Right forelimb (tissue), 1 donor: Measurements from ENCODE around the gene CNTN4.

Source experiments
- DNase-seq: peaks from one replicate; pipeline ENCODE4 v3.0.0-alpha.2; 2018

CNTN4 gene

DNA sequence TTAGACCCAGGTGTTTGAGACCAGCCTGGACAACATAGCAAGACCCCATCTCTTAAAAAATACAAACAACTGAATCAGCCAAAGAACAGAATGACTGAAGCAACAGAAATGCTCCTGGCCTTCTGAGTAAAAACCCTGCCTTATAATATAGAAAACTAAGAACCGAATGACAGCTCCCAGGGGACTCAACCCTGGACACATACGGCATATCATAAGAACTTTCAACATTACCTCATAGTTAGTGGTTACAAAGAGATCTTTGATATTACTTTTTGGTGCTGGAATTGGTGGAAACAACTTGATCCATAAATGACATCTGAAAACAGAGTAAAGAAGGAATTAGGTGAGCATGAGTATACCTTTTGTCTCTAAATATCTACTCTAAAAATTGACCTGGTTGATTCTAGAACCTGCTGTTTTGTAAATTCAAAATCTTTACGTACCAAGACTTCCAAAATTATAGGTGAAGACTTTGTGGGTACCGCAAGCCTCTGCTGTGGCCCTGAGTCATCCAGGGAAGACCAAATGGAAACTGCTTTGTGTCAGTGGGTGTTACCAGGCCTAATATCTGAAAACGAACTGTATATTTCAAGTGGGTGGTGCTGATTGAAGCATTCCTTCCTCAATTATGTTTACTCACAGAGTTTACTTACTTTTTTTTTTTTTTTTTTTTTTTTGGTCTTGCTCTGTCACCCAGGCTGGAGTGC is 976.0 kb downstream of the CNTN4 start:
- DNase-seq = no peak

DNA sequence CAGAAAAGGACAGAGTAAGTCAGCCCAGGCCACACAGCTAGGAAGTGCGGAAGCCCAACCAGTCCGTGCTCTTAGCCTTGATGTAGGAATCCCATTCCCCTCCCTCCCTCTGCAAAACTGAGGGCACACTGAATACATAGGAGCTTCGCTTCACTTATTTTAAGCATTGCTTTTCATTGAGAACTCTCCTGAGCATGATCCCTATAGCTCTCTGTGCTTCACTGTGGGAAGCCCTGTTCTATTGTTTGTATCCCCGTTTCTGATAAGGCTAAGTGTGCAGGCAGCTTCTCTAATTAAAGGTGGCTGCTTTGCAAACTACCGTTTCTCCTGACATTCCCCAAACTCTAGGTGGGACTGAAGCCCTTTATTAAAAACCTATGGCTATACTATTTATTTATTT is 981.6 kb downstream of the CNTN4 start:
- no peak for DNase-seq

- no peak for DNase-seq
Measured at GRCh38 chr3:3081381-3082233, 982.9 kb downstream of the CNTN4 start.

GRCh38 chr3:3082234-3082924 is 983.7 kb downstream of the CNTN4 start:
- no peak for DNase-seq

- DNase-seq = no peak
Measured at GRCh38 chr3:3084890-3085289, 986.2 kb downstream of the CNTN4 start.

GRCh38 chr3:3085782-3086181 is 987.1 kb downstream of the CNTN4 start:
- no peak for DNase-seq

GRCh38 chr3:3086239-3086638 is 987.6 kb downstream of the CNTN4 start:
- no peak for DNase-seq

GRCh38 chr3:3087279-3087678 is 988.6 kb downstream of the CNTN4 start:
- no peak for DNase-seq

GRCh38 chr3:3087716-3088465 is 989.2 kb downstream of the CNTN4 start:
- no peak for DNase-seq

GRCh38 chr3:3089017-3089416 is 990.4 kb downstream of the CNTN4 start:
- no peak for DNase-seq

- DNase-seq = no peak
Measured at GRCh38 chr3:3097958-3098357, 999.3 kb downstream of the CNTN4 start.

- DNase-seq = no peak
Measured at GRCh38 chr3:3101660-3102458, 1003.2 kb downstream of the CNTN4 start.

GRCh38 chr3:3102751-3103150 is 1004.1 kb downstream of the CNTN4 start:
- DNase-seq = no peak

- no peak for DNase-seq
Measured at GRCh38 chr3:3105246-3105645, 1006.6 kb downstream of the CNTN4 start.

DNA sequence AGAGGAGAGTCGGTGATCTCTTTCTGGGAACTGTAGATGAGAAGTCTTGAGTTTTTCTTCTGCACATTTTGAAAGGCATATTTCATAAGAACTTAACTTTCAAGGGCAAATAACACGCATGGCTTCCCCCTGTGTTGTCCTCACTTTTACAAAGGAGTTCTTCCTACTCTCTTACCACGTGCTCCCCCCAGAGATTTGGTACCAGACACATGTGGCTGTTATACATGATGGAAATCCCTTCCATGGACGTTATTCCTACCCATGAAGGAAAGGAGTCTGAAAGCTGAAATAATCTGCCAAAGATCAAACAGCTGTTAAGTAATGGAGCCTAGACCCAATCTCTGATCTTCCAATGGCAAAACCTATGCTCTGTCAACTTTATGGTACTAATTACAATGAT is 1007.1 kb downstream of the CNTN4 start:
- DNase-seq = no peak

GRCh38 chr3:3107181-3107580 is 1008.5 kb downstream of the CNTN4 start:
- DNase-seq = no peak
